Measurements from ENCODE around the gene AMPH.

Gene AMPH

DNA sequence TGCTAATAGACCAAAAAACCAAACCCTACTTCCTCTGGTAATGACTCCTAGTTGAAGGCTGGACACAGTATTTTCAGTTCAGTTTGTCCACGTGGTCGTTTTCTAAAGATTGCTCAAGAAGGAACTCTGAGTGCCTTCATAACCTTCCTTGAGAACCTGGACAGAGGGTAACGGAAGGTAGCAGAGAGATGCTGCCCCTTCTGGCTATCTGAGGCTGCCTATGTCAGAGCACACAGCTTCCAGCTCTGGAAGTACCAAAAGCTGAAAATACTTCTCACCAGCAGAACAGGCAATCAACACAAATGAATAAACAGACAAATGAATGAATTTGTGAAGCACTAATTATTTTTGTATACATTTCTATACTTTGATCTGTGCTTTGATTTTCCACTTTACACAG is 85.2 kb downstream of the AMPH start:
- no peak for DNase-seq (ENCODE audit: low read depth in 1 of 2, low spot score in 1 of 2)

DNA sequence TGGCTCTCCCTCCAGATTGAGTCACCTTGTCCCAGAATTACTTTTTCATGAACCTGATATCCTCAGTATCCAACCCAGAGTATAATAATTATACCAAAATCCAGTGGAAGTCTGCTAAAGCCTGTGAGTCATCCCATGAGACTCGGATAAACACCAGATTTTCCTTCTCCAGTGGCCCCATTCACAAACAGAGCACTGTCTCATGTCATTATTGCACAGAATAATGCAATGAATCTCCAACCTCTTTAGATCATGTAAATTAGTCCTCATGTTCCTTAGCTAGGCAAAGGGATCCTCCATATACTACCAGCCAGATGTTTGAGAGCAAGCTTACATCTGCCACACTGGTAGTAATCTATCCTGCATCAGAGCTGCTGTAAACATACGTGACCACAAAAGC is 89.0 kb downstream of the AMPH start:
- DNase-seq (ENCODE audit: low read depth in 1 of 2, low spot score in 1 of 2), result no peak

DNA sequence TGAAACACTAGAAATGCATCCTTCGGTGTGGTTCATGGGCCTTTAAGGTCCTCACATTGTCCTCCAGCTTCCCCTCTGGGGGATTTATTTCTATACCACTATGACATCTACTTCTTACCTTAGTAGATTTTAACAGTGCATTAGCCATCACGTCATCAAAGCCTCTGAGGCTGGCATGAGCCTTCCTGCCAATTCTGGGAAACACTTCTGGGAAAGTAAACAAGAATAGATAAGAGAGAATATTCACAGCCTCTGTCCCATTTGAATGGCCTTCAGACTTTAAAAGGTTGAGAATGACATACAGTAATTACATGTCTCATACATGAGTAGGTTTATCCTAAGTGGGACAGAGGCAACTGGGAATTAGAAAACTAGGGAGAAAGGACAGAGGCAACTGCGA is 89.7 kb downstream of the AMPH start:
- no peak for DNase-seq (ENCODE audit: low read depth in 1 of 2, low spot score in 1 of 2)

DNA sequence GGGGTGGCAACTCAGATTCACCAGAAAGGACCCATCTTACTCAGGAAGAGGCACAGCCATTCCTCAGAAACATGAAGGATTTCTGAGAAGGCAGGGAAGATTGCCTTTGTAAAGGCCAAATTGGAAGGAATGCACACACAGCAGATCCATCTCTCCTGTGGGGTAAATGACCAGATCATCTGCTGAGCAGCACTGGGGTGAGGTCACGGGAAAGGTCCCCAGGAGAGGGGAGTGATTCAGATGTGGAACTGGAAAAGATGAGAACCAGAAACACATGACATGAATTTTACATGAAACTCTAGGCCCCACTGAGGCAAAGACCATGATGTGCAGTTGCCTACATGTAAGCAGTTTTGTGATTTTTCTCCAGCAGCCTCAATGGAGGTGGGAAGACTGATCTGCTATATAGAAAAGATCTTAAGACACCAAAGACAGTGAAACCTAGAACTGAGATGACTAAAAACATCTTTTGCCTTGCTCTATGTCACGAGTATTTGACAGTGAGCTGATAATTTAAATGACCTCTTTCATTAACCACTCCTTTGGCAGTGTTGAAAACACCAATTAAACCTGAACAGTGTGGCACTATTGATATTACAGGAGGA is 91.6 kb downstream of the AMPH start:
- DNase-seq (ENCODE audit: low read depth in 1 of 2, low spot score in 1 of 2), result no peak

DNA sequence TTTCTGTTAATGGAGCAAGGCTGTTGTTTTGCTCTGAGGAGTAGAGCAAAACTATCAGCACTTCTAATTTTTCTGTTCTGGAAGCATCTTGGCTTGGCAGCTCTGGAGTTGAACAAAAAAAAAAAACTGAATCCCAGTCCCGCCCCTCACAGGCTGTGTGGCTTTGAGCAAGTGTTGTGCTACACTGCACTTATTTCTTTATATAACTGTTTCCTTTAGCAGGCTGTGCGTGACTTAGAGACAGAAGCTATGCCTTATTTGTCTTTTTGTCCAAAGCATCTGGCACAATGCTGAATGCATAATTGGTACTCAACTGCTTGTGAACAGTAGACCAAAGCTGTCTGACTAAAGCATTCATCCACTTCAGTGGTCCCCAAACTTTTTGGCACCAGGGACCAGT is 96.1 kb downstream of the AMPH start:
- DNase-seq (ENCODE audit: low read depth in 1 of 2, low spot score in 1 of 2), result no peak

DNA sequence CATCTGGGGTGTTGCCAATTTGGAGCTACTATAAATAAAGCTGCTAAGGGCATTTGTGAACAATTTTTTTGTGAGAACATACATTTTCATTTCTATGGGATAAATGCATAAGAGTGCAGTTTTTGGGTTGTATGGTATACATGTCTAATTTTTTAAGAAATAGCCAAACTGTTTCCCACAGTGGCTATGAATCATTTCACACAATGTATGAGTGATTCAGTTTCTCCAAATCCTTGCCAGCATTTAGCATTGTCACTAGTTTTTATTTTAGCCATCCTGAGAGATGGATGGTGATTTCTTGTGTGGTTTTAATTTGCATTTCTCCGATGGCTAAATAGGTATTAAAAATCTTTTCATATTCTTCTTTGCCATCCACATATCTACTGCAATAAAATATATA is 105.3 kb downstream of the AMPH start:
- no peak for DNase-seq (ENCODE audit: low read depth in 1 of 2, low spot score in 1 of 2)

DNA sequence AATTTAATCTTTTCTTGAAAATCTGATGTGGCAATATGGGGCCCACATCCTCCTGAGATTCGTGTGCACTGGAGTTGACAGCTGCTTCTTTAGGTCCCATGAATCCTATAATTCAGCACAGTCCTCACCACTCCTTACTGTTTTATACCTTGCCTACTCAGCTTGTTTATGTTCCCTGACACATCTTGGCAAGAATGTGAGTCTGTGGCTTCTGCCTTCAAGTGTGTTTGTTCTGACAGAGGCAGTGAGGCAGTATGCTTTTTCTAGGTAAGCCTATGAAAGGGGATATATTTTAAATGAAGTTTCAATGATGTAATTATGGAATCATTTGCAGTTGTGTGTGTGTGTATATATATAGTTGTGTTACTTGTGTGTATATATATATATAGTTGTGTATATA is 106.4 kb downstream of the AMPH start:
- no peak for DNase-seq (ENCODE audit: low read depth in 1 of 2, low spot score in 1 of 2)

DNA sequence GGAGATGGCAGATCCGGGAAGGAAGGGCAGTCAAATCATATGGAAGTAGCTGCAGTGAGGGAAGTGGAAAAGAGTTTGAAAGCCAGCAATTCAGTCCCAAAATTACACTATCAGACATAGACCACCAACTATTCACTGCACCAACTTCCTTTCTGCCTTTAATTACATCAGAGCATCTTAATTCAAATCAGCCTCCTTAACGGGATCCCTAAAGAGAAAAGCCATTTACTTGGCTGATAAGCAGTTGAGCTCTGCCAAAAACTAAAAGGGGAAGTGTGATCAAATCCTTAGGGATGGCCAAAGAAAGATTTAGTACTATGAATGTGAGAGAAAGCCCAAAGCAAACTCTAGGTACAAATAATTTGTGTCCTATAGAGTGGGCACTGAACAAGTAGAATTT is 110.4 kb downstream of the AMPH start:
- no peak for DNase-seq (ENCODE audit: low read depth in 1 of 2, low spot score in 1 of 2)

DNA sequence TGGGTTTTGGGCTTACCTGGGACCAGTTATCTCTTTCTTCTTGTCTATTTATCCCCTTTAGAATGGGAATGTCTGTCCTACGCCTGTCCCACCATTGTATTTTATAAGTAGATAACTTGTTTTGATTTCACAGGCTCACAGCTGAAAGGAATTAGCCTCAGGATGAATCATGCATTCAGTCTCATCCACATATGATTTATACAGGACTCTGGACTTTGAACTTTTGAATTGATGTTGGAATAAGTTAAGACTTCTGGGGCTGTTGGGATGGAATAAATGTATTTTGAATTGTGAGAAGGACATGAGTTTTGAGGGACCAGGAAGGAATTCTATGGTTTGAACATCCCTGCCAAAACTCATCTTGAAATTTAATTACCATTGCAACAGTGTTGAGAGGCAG is 112.6 kb downstream of the AMPH start:
- DNase-seq (ENCODE audit: low read depth in 1 of 2, low spot score in 1 of 2), result no peak

DNA sequence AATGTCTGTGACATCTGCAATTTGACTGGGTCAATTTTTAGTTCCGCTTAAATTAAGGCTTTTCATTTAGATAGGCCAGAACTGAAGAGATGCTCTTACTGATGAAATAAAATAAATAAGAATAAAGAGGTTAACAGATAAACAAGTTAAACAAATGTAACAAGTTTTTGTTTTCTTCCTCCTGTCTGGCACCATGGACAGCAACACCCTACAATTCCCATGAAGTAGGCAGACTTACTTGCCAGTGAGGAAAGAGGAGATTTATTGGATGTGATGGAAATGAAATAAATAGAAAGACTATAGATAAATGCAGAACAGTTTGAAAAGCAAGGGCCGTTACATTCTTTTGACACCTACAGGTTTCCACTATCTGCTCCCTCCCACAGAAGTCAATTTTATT is 118.5 kb downstream of the AMPH start:
- no peak for DNase-seq (ENCODE audit: low read depth in 1 of 2, low spot score in 1 of 2)

DNA sequence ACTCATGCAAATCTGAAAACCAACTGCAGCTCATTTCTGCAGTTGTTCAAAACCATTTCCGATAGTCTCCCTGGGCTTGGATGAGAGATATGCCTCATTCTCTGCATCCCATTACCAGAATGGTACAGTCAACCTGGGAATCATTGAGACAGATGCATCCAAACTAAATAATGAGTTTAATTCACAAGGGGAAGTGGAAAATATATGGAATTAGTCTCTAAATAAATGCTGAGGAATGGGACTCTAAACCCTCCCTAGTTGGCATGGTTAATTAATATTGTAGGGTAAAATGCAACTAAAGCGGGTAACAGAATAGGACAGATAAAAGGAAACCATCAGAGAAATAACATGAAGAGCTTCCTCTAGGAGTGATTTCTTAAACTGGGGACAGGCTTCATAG is 118.9 kb downstream of the AMPH start:
- DNase-seq (ENCODE audit: low read depth in 1 of 2, low spot score in 1 of 2), result no peak

DNA sequence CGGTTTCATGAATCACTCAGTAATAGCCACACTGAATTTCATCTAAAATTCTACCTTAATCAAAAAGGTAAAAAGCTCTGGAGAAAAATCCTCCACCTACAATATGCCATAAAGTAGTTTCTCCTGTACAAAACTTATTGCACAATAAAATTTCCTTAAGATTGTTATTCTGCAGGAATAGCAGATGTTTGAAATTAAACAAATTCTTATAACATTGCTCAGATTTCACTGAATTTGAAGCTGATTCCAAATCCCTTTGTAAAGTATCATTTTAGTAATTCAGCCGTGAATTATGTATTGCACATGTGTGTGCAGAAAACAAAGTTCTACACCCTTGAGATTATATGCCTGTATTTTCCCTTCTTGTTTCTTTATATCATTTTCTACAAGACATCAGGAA is 123.8 kb downstream of the AMPH start:
- no peak for DNase-seq (ENCODE audit: low read depth in 1 of 2, low spot score in 1 of 2)

DNA sequence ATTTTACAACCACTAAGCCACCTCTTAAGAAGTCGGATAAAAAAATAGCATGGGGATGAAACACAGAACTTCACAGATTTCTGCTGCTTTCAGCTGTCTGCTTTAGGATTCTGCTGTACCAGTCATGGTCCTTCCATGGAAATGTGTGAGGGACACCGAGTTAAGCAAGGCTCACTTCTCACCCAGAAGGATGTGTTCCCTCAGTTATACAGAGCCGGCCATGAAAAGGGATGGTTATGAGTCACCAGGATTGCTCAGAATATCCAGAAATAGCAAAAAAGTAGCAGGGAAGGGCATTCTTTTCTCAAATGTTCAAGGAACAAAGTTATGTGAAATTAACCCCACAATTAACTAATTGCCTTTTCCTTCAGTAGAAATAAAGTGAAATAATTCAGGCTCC is 124.4 kb downstream of the AMPH start:
- no peak for DNase-seq (ENCODE audit: low read depth in 1 of 2, low spot score in 1 of 2)

DNA sequence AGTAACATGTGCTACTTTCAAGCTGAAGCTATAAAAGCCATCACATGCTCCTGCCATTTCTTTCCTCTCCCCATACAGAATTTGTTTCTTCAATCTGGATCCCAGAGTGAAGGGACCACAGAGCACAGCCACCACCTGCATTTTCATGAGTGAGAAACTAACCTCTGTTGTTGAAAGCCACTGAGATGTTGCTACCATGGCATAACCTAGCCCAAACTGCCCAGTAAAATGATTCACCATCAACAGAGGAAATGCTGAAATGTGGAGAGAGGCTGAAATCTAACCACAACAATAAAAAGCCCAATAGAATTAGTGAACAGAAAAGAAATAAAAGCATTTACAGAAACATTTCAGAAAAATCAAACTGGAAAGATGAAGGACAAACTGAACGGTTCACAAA is 125.2 kb downstream of the AMPH start:
- no peak for DNase-seq (ENCODE audit: low read depth in 1 of 2, low spot score in 1 of 2)

DNA sequence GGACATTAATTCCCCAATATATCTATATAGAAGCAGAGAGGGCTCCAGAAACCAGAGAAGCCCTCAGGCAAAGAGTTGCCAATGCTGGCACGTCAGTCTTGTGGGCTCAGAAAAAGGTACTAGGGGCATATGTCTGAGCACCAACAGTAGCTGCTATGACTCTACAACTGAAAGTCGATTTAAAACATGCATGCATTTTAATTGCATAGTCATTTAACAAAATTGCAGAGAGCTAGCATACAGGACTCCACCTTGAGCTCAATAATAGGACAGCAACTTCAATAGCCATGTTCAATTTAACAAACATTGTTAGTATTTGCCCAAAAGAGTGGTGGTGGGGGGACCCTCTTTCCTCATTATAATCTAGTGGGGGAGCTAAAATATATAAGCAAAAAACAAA is 126.5 kb downstream of the AMPH start:
- DNase-seq (ENCODE audit: low read depth in 1 of 2, low spot score in 1 of 2), result no peak

DNA sequence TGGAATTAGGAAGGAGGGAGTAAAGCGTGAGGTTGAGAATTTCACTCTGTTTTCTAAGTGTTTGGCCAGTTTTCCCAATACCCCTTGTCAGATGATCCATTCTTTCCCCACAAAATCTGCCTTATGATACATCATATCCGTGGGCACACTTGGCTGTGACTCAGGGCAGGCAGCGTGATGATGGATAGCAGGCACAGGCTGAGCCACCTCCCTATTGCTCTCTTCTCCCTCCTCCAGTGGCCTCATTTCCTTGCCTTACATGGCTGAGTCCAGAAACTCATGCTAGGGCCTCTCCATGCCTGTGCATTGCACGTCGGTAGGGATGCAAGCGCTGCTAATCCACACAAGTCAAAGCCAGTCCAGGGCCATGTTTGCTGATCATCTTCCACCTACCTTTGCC is 128.3 kb downstream of the AMPH start:
- DNase-seq (ENCODE audit: low read depth in 1 of 2, low spot score in 1 of 2), result no peak

DNA sequence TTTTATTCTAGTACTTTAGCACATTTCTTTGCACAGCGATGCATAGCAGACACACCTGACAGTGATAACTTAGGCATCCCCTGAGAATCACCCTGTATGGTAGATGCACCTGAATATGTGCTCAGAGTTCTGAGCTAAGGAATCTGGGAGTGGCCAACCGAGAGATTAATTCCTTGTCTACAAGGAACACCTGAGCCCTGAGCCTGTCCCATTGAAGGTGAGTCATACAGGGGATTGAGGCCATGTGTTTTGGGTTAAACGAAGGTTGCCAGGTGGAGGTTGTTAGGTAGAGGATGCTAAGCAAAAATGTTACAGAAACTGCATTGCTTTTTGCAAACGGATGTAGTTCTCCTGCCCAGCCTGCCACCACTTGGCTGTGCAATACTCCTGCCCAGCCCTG is 128.9 kb downstream of the AMPH start:
- no peak for DNase-seq (ENCODE audit: low read depth in 1 of 2, low spot score in 1 of 2)

DNA sequence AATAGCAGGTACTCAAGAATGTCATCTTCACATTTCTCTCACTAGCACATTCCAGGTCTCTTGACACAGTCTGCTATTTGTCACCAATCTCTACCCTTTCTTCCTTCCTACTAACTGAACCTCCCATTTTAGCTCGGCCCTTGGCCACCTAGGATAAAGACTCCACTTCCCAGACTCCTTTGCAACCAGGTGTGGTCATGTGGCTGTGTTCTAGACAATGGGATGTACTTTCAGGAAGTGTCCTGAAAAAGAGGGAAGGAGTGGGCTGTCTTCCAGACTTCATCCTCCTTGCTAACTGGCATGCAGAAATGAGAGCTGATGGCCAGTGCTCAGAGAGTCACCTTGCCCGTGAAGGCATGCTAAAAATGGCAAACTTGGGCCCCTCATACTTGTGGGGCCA is 139.2 kb downstream of the AMPH start:
- DNase-seq (ENCODE audit: low read depth in 1 of 2, low spot score in 1 of 2), result no peak

DNA sequence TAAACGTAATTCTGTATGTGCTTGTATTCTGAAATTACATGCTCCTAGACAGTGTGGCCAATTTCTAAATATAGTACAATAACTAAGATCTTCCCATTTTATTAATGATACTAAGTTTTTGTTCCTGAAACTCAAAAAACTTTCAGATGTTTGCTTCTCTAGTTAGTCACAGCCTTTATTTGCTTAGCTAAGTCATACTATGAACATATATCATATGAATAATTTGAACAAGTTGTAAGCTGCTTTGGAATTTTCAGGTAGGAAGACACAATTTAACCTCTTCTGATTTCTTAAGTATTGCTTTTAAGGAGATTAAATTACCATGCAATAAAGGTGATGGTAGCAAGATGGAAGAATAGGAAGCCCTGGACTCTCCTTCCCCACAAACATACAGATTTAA is 148.7 kb downstream of the AMPH start:
- DNase-seq (ENCODE audit: low read depth in 1 of 2, low spot score in 1 of 2), result no peak

DNA sequence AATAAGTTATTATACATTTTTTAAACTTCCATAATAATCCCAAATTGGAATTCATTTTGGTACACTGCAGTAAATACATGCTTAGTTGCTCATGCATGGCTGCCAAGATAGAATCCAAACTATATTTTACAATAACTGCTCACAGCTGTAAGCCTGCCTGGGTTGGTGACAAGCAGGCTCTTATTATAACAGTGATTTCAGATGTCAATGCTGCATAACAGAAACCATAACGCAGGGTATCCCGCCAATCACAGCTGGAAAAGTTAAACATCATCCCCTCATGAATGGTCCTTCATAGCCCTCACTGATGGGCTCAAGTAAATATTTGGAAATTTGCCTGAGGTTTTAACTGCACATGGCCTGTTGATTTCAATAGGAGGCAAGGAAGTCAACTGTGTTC is 149.8 kb downstream of the AMPH start:
- DNase-seq (ENCODE audit: low read depth in 1 of 2, low spot score in 1 of 2), result no peak

DNA sequence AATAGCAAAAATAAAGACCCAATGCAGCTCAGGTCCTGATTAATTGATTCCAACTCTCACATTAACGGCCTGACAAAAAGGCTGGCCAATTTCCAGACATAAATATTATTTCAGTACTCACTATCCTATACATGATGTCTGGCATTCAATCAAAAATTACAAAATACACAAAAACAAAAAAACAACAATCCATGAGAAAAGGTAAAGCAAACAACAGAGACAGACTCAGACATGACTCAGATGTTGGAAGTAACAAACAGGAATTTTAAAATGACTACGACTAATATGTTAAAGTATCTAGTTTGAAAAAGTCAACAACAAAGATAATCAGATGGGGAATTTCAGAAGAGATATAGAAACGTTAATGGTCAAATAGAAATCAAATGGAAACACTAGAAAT is 152.8 kb downstream of the AMPH start:
- no peak for DNase-seq (ENCODE audit: low read depth in 1 of 2, low spot score in 1 of 2)

DNA sequence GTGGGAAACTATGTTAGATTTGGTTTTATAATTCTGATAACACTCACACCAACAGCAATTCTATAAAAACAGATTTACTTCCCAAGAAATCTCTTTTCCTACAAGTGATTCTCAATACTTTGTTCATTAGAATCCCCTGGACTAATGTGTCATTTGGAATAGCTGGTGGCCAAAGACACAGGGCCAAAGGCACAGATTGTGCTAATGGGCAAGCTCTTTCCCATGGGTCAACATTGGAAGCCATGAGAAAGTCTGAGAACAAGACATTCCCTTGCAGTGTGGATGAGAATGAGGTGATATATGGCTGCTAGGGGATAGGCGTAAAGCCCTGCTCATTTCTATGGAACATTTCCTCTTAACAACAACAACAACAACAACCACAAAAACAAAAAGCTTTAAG is 153.8 kb downstream of the AMPH start:
- no peak for DNase-seq (ENCODE audit: low read depth in 1 of 2, low spot score in 1 of 2)

DNA sequence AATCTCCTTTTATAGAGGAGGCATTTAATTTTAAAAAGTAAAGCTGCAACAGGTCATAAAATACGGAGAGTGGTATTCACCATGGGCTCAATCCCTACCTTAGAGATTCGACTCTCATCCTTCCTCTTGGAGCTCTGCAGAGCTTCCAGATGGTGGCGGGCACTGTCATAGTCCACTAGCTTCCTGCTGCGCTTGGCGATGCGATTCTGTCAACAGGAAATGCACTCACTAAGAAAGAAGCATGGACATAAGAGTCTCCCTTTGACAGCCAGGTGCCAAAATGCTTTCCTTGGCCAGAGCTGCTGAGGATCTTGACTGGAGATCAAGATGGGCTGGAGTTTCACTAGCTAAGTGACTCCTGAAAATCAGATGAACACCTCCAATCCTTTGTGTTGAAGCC is 154.4 kb downstream of the AMPH start:
- no peak for DNase-seq (ENCODE audit: low read depth in 1 of 2, low spot score in 1 of 2)

DNA sequence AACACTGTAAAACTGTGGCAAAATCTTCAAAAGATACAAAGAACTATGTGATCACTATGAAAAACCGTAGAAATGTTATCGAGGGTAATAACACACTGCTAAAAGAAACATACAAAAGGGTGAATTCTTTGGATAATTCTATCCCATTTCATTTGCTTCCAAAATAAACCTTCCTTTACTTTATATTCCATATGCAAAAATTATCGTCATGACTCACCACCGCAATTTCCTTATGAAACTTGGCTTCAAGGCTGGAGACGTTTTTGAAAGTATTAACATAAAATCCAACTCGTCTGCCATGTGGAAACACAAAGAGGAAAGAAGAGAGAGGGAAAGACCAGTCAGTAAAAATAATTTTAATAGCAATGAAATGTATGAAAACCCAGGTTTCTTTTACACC is 165.2 kb downstream of the AMPH start:
- no peak for DNase-seq (ENCODE audit: low read depth in 1 of 2, low spot score in 1 of 2)

Measured in stimulated activated CD4-positive, alpha-beta T cell treated with anti-CD3 and anti-CD28 coated beads, Interleukin-15, amount 100 ng/mL, for 1 hour (primary cell).